GM12892 (cell line): Measurements from ENCODE around the gene POC5.

Experiments
- POLR2A ChIP-seq: IDR thresholded peaks from 2 replicates; pipeline ENCODE4 v1.6.1; 2011; ENCODE audit warnings: low read depth, low read length, control low read depth
- POLR2AphosphoS5 ChIP-seq: IDR thresholded peaks from 2 replicates; pipeline ENCODE4 v1.6.1; 2011; ENCODE audit warnings: low read depth, low read length, control low read depth
- TAF1 ChIP-seq: IDR thresholded peaks from 2 replicates; pipeline ENCODE4 v1.6.1; 2011; ENCODE audit warnings: low read depth, mild to moderate bottlenecking, control low read depth, low read length, borderline replicate concordance

DNA sequence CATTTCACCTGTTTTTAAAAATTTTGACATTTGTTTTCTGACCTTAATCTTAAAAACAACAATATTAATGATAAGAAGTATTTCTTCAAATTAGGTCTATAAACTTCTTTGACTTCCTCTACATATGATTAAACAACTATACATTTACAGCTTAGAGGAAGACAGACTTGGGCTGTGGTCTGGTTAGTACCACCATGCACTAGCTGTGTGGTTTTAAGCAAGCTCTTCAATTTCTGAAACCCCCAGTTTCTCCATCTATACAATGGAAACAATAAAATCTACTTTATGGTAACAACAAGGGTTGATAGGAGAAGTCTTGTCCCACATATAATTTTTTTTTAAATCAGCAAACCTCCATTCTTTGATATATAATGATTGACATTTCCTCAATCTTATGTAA lies 90.3 kb downstream of the POC5 start:
- TF ChIP-seq POLR2A (no peak), POLR2AphosphoS5 (no peak), TAF1 (no peak)
